Endodermal cell (in vitro differentiated cells): ENCODE measurements around the gene NAPA. TPM values are rescaled to one million over a fixed set of nuclear protein-coding genes. Genes with fewer than 3 reads are reported as not detected.

Source experiments
- DNase-seq: peaks from one replicate; pipeline ENCODE4 v3.0.0-alpha.2; 2017
- H3K27ac ChIP-seq: 2 replicates; pipeline ENCODE4 v1.5.1; 2013; ENCODE audit warnings: mild to moderate bottlenecking, low read depth, low read length, moderate library complexity
- H3K27me3 ChIP-seq: 2 replicates; pipeline ENCODE4 v1.6.1; 2013; ENCODE audit warnings: mild to moderate bottlenecking, low read length, moderate library complexity; ENCODE audit not compliant: insufficient read depth, control insufficient read depth, poor library complexity, severe bottlenecking
- H3K36me3 ChIP-seq: 2 replicates; pipeline ENCODE4 v1.7.0; 2013; ENCODE audit warnings: mild to moderate bottlenecking, low read length, moderate library complexity; ENCODE audit not compliant: control insufficient read depth, insufficient read depth
- H3K4me1 ChIP-seq: one replicate; pipeline ENCODE4 v1.7.0; 2013; ENCODE audit warnings: low read length; ENCODE audit not compliant: control insufficient read depth, insufficient read depth
- H3K4me3 ChIP-seq: 2 replicates; pipeline ENCODE4 v1.5.1; 2013; ENCODE audit warnings: mild to moderate bottlenecking, low read length, moderate library complexity
- H3K9ac ChIP-seq: 2 replicates; pipeline ENCODE4 v1.6.1; 2013; ENCODE audit warnings: mild to moderate bottlenecking, low read length, moderate library complexity; ENCODE audit not compliant: poor library complexity, severe bottlenecking; ENCODE audit errors: extremely low read depth
- H3K9me3 ChIP-seq: 2 replicates; pipeline ENCODE4 v1.6.1; 2013; ENCODE audit warnings: mild to moderate bottlenecking, low read length, moderate library complexity; ENCODE audit not compliant: control insufficient read depth
- H3K27ac Mint-ChIP-seq: 2 replicates; pipeline ENCODE4 v1.8.0; 2020; ENCODE audit warnings: mixed read lengths
- H3K27me3 Mint-ChIP-seq: 2 replicates; pipeline ENCODE4 v1.8.0; 2021; ENCODE audit warnings: mild to moderate bottlenecking, mixed read lengths; ENCODE audit not compliant: insufficient read depth
- H3K36me3 Mint-ChIP-seq: 2 replicates; pipeline ENCODE4 v1.8.0; 2020; ENCODE audit warnings: low read depth, mixed read lengths
- H3K4me1 Mint-ChIP-seq: 2 replicates; pipeline ENCODE4 v1.8.0; 2020; ENCODE audit warnings: mixed read lengths
- H3K4me3 Mint-ChIP-seq: 2 replicates; pipeline ENCODE4 v1.8.0; 2020; ENCODE audit warnings: mild to moderate bottlenecking, moderate library complexity, mixed read lengths
- H3K9me3 Mint-ChIP-seq: 2 replicates; pipeline ENCODE4 v1.8.0; 2020; ENCODE audit warnings: mild to moderate bottlenecking, mixed read lengths
- CTCF ChIP-seq: fragments of 200-600 bp; sonication (generic); conservative IDR thresholded peaks from 2 replicates; pipeline ENCODE4 v1.5.0; 2021; ENCODE audit warnings: antibody characterized with exemption, mild to moderate bottlenecking
- WGBS, 2 experiments: methylation state at CpG; one replicate each; pipeline versions ENCODE4 v1.1.5 to v1.1.7; 2013; ENCODE audit warnings: missing lambda C conversion rate in 2 of 2, mixed read lengths in 1 of 2; ENCODE audit not compliant: insufficient coverage in 1 of 2, insufficient read length in 1 of 2; 5-methylcytosine and 5-hydroxymethylcytosine counted together
- total RNA-seq, 2 donors: library from RNA; stranded (reverse); fragmentation: NEBNext Ultra II Directional in 1 of 2; extraction: Animal tissue kit (Norgen Biotek cat#: 25700) in 1 of 2; gene quantifications; 2 replicates in 1 of 2; 3 replicates in 1 of 2; pipeline ENCODE4 v1.2.1, GENCODE V29; 2021

Gene NAPA
- total RNA-seq, 2 donors from 2014 or later: 66.0 to 73.9 TPM

DNA sequence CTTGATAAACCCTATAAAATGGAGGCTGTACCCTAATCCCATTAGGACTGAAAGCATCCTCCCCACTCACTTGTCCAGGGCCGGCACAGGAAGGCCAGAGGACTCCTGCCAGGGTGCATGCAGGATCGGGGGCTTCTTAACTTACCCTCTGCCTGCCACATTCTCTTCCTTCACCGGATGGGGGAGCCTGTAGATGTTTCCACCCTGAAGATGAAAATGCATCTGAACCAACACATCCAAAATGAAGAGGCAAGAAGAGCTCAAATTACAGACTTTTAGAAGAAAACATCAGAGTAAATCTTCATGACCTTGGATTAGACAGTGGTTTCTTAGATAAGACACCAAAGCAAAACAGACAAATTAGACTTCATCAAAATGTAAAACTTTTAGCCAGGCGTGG is 25.9 kb upstream of the NAPA start:
- Mint-ChIP-seq H3K36me3 (no peaks in the 10 kb centered on the region), H3K4me3 (no peak overlapping the region), H3K4me1 (peaks cover 8% of the 10 kb centered on the region), H3K27ac (no peak overlapping the region), H3K9me3 (peaks cover 3% of the 10 kb centered on the region), H3K27me3 (peaks cover 2% of the 10 kb centered on the region)
- H3K4me1 ChIP-seq: no peaks in the 10 kb centered on the region
- no peak for DNase-seq
- H3K36me3 ChIP-seq: no peaks in the 10 kb centered on the region
- no peaks in the 10 kb centered on the region for H3K27me3 ChIP-seq
- peaks cover under 1% of the 10 kb centered on the region for H3K9me3 ChIP-seq
- peak; percentile 62 for TF ChIP-seq CTCF
- H3K27ac ChIP-seq: no peak overlapping the region
- no peak overlapping the region for H3K9ac ChIP-seq
- 72 to 93% methylated on average over 2 to 4 of the region's 4 CpGs for WGBS, 2 experiments
- H3K4me3 ChIP-seq: no peak overlapping the region

DNA sequence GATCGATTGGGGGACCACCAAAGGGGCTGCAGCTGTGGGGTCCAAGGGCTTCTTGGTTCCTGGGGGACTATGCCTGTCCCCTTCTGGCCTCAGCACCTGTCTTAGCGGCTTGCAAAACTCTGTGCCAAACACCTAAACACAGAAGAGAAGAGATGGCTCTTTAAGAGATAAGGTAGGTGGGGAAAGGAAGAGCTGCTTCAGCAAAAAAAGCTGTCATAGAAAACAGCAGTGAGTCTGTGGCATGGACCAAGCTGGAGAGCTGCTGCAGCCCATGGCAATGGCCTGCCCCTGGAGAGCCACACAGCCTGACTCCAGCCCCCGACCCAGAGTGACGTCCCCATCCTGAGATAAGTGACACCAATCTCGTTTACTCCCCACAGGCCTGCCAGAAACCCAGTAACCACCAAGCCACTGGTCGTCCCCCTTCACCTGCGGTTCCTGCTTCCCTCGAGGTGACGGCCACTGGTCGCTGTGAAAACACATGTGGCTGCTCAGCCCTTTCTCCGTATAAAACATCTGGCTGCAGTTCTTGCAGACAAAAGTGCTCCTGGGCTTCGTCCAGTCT is 25.0 kb upstream of the NAPA start:
- Histone ChIP-seq H3K9me3 (peaks cover 9% of the 10 kb centered on the region), H3K4me3 (no peak overlapping the region), H3K4me1 (no peaks in the 10 kb centered on the region), H3K27me3 (no peaks in the 10 kb centered on the region), H3K36me3 (no peaks in the 10 kb centered on the region), H3K9ac (no peak overlapping the region), H3K27ac (no peak overlapping the region)
- no peaks in the 10 kb centered on the region for H3K36me3 Mint-ChIP-seq
- peak overlapping the region; percentile 61 for H3K27ac Mint-ChIP-seq
- peaks cover 2% of the 10 kb centered on the region for H3K27me3 Mint-ChIP-seq
- 71 to 72% methylated on average over 12 of the region's 12 CpGs for WGBS, 2 experiments
- TF ChIP-seq CTCF: no peak
- no peak for DNase-seq
- H3K4me3 Mint-ChIP-seq: no peak overlapping the region
- peaks cover 8% of the 10 kb centered on the region for H3K4me1 Mint-ChIP-seq
- peaks cover 11% of the 10 kb centered on the region for H3K9me3 Mint-ChIP-seq

DNA sequence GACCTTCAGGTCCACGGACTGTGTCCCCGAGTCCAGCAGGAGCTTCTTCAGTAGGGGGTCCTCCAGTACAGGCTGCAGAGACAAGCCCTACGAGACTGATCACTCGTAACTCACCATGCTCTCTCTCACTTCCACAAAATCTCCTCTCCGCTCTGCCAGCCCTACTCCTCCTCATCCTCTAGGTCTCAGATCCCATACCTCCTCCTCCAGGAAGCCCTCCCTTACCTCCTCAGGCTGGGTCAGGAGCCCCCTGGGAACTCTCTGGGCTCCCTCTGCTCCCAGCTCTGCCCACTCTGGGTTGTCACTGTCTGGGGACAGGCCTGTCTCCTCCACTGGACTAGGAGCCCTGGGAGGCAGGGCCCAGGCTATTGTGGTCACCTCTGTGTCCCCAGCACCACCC is 23.9 kb upstream of the NAPA start:
- H3K9ac ChIP-seq: no peak overlapping the region
- Mint-ChIP-seq H3K4me1 (peaks cover 8% of the 10 kb centered on the region), H3K27me3 (no peaks in the 10 kb centered on the region), H3K36me3 (no peaks in the 10 kb centered on the region), H3K4me3 (no peak overlapping the region), H3K27ac (no peak overlapping the region), H3K9me3 (peaks cover 11% of the 10 kb centered on the region)
- H3K27ac ChIP-seq: no peak overlapping the region
- peaks cover 10% of the 10 kb centered on the region for H3K9me3 ChIP-seq
- H3K4me3 ChIP-seq: no peak overlapping the region
- H3K27me3 ChIP-seq: no peaks in the 10 kb centered on the region
- DNase-seq: no peak
- 94 to 97% methylated on average over 5 of the region's 5 CpGs for WGBS, 2 experiments
- no peaks in the 10 kb centered on the region for H3K4me1 ChIP-seq
- H3K36me3 ChIP-seq: no peaks in the 10 kb centered on the region
- no peak for TF ChIP-seq CTCF
